ENCODE measurements around the gene NRIP1. TPM values are rescaled to one million over a fixed set of nuclear protein-coding genes. Genes with fewer than 3 reads are reported as not detected.

The NRIP1 gene
- total and polyA plus RNA-seq, 10 of the 15 experiments (the other 5 are each of a cell fraction or from before 2014, with no cell fraction given), result 2.9 to 26.1 (median 9.3) TPM

- H2AFZ ChIP-seq (ENCODE audit: control insufficient read depth, low read depth, low read length), result no peak overlapping the region
- ChIA-PET SMC1A (ENCODE audit: uncharacterized antibody, unreplicated experiment) (no interaction called here), RAD21 (ENCODE audit: unreplicated experiment) (interaction anchor here (0.6 kb wide), 1 partner anchor 36 kb away, joined by 3 read pairs; no protein-coding TSS in a partner anchor), POLR2A (no interaction called here), CTCF (no interaction called here)
- H3K9me3 ChIP-seq (replicated peaks; ENCODE audit: control insufficient read depth, insufficient read depth, low read length), result no peaks in the 10 kb centered on the region; the same call in 2 of the 3 replicates
- H3K36me3 ChIP-seq (ENCODE audit: control insufficient read depth in 2 of 2, insufficient read depth in 2 of 2, low read length in 1 of 2), result no peaks in the 10 kb centered on the region
- in situ Hi-C loops (cut with MboI) (no loop called here), intact Hi-C loops (cut with micrococcal nuclease; ENCODE audit: unreplicated experiment) (no loop called here)
- H3K9ac ChIP-seq (ENCODE audit: control insufficient read depth, insufficient read depth, low read length), result no peak overlapping the region
- WGBS (ENCODE audit: insufficient coverage, insufficient replicate concordance, low lambda C conversion rate, missing lambda C conversion rate), result 42% methylated on average over 6 of the region's 6 CpGs
- no peak for TF ChIP-seq TARDBP (IDR thresholded peaks at IDR 0.05; ENCODE audit: borderline replicate concordance)
- TF ChIP-seq SREBF1 (IDR thresholded peaks at IDR 0.05; ENCODE audit: low read length), result no peak
- no peak for TF ChIP-seq MTA2 (IDR thresholded peaks at IDR 0.05; ENCODE audit: low read depth)
- no peak for TF ChIP-seq ZNF274 (IDR thresholded peaks at IDR 0.05; ENCODE audit: insufficient read depth, insufficient read length)
- no peak for TF ChIP-seq SIX5 (IDR thresholded peaks at IDR 0.05; ENCODE audit: low read depth, low read length, severe bottlenecking)
- no peak for TF ChIP-seq HDGF (IDR thresholded peaks at IDR 0.05)
- no peak for TF ChIP-seq CHD2 (IDR thresholded peaks at IDR 0.05; ENCODE audit: borderline replicate concordance, low read depth, low read length)
- no peak for TF ChIP-seq ASH2L (IDR thresholded peaks at IDR 0.05; ENCODE audit: borderline replicate concordance, low read depth)
- no peak for TF ChIP-seq CTCF (IDR thresholded peaks at IDR 0.05 in 2 of 3, conservative IDR thresholded peaks at IDR 0.05 in 1 of 3; ENCODE audit: control insufficient read depth in 2 of 3, extremely low read depth in 1 of 3, insufficient read depth in 1 of 3, low read depth in 3 of 3, low read length in 3 of 3)
- no peak for TF ChIP-seq NFYA (IDR thresholded peaks at IDR 0.05; ENCODE audit: borderline replicate concordance, low read depth, low read length)
- TF ChIP-seq MYB (IDR thresholded peaks at IDR 0.05; ENCODE audit: borderline replicate concordance, low read depth, low read length), result no peak
- TF ChIP-seq CHD1 (IDR thresholded peaks at IDR 0.05; ENCODE audit: low read depth, low read length), result no peak
- TF ChIP-seq STAT3 (IDR thresholded peaks at IDR 0.05; ENCODE audit: low read depth, low read length), result no peak
- TF ChIP-seq EZH2 (IDR thresholded peaks at IDR 0.05; ENCODE audit: borderline replicate concordance, control insufficient read depth, low read depth, low read length), result no peak
- TF ChIP-seq ZZZ3 (IDR thresholded peaks at IDR 0.05; ENCODE audit: control insufficient read depth, insufficient read length, low read depth), result no peak
- no peaks in the 10 kb centered on the region for H3K4me1 ChIP-seq (ENCODE audit: control insufficient read depth, insufficient read depth, low read length)
- H4K20me1 ChIP-seq (ENCODE audit: control insufficient read depth, insufficient read depth), result no peaks in the 10 kb centered on the region
- BruUV-seq (replicated peaks), result no TSS peak
- no peak for FAIRE-seq
- ATAC-seq, result no peak
- no peak overlapping the region for H3K4me2 ChIP-seq (ENCODE audit: control insufficient read depth, insufficient read depth)
- H3K27ac ChIP-seq (ENCODE audit: control insufficient read depth, insufficient read depth), result no peak overlapping the region
- no peaks in the 10 kb centered on the region; the same call in none of the 2 replicates for H3K79me2 ChIP-seq (ENCODE audit: control insufficient read depth, insufficient read depth, low read length)
- no peaks in the 10 kb centered on the region for H3K27me3 ChIP-seq (replicated peaks in 1 of 2; ENCODE audit: control insufficient read depth in 2 of 2, insufficient read depth in 2 of 2, low read length in 1 of 2)
- H3K4me3 ChIP-seq, result no peak overlapping the region
- no peak for DNase-seq (ENCODE audit: low read depth, low spot score)
Measured at GRCh38 chr21:15022608-15023261, 42.1 kb downstream of the NRIP1 start.

Data from GM12878 (cell line).